HG03025 (cell line): ENCODE results near the gene TMC3.
"Not testable (repeated sequence)": the region's sequence is repeated elsewhere in the genome, so short reads cannot be mapped to it uniquely, and the experiment has no call there.

Source experiments
- ATAC-seq: cut with Tn5 transposase; IDR thresholded peaks from one replicate; pipeline ENCODE4 v1.9.1; 2021; ENCODE audit warnings: mild to moderate bottlenecking, moderate library complexity; ENCODE audit not compliant: unreplicated experiment, low FRiP score

TMC3 gene

DNA sequence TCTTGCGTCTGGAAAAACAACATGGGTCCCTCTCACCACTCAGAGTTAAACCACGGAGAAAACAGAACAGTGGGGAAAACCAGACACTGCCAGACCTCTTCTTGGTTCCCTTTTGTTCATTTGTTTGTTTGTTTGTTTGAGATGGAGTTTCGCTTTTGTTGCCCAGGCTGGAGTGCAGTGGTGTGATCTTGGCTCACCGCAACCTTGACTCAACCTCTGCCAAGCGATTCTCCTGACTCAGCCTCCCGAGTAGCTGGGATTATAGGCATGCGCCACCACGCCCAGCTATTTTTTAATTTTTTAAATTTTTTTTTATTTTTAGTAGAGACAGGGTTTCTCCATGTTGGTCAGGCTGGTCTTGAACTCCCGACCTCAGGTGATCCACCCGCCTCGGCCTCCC lies 25.3 kb downstream of the TMC3 start:
- ATAC-seq = not testable (repeated sequence)

DNA sequence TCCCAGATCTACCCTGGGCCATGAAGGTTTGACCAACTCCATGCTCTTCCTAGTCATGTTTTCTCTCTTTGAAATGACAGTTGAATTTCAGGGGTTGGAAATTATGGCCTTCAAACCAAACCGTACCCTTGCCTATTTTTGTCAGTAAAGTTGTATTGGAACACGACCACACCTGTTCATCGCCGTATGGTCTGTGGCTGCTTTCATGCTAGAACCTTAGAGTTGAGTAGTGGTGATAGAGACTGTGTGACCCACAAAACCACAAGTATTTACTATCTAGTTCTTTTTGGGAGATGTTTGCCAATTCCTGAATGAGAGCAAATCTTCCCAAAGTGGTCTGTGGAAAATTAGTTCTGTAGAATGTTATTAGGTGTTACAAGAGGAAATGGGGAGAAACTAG lies 26.1 kb downstream of the TMC3 start:
- no peak for ATAC-seq

DNA sequence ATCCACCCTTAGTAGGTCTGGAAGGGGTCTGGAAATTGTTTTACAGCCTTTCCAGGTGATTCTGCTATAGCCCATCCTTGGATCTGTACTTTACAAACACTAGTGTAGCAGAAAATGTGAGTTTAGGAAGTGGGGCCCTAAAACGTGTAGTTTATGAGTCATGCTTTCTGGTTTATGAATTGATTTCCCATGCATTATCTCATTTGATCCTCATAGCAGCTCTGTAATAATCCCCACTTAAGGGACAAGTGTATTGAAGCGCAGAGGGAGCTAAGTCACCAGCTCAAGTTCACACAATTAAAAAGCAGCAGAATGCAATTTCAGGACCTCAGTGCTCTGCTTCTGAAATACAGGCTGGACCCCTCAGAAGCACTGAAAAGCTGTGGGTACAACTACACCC lies 27.4 kb downstream of the TMC3 start:
- no peak for ATAC-seq

DNA sequence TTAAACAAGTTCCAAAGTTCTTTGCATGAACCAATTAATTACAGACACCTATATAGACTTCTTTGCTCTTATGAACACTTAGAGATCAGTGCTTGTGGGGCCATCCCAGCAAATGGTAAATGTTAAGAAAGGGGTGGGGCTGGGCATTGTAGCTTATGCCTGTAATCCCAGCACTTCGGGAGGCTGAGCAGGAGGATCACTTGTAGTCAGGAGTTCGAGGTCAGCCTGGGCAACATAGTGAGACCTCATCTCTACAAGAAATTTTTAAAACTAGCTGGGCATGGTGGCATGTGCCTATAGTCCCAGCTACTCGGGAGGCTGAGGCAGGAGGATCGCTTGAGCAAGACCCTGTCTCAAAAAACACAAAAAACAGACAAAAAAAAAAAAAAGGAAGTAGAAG lies 30.6 kb downstream of the TMC3 start:
- no peak for ATAC-seq

DNA sequence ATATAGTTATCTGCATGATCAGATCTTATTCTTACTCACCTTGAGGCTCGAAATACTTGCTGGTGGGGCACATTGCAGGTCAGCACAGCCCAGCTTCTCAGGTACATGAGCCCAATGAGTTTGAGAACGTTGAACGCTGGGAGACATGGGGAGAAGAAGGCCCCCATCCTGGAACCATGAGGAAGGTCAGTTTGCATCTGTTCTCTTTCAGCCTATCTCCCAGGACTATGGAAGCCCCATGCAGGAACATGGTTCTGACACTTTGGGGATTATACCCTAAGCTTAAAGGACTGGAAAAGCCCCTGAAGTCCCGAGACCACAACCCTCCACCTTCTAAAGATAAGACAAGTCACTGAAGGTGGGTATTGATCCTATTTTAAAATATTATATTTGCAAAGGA lies 32.7 kb downstream of the TMC3 start:
- no peak for ATAC-seq

DNA sequence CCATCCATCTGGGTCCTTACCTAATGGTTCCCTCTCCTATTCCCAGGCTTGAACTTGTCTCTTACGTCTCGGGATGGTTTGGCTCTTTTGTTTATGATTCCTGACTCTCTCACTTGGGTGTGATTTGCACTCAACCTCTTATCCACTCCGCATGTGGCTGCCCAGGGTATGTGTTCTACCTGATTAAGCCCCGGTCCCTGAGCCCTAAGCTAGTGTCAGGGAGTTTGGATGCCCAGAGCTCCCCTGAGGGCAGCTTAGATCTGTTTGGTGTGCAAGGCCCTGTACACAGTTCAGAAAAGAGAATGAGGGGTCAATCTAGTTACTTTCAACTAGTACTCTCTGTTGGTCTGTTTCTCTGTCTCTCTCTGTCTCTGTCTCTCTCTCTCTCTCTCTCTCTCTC lies 34.2 kb downstream of the TMC3 start:
- ATAC-seq = no peak

DNA sequence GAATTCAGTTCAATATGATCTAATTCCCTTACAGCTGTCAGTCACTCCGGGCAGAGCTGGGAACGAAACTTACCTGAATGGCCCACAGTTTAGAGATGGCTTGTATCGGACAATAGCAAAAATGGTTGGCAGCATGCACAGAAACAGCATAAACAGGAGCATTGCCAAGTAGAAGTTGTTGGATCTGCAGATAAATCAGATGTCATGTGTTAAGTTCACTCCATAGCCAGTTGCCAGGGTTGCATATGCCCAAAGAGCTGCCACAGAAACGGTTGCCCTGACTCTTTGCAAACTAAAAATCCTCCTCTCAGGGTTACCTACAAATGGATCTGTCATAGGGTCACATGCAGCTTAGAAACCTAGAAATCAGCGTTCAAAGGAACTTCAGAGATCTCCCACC lies 34.7 kb downstream of the TMC3 start:
- ATAC-seq = no peak

DNA sequence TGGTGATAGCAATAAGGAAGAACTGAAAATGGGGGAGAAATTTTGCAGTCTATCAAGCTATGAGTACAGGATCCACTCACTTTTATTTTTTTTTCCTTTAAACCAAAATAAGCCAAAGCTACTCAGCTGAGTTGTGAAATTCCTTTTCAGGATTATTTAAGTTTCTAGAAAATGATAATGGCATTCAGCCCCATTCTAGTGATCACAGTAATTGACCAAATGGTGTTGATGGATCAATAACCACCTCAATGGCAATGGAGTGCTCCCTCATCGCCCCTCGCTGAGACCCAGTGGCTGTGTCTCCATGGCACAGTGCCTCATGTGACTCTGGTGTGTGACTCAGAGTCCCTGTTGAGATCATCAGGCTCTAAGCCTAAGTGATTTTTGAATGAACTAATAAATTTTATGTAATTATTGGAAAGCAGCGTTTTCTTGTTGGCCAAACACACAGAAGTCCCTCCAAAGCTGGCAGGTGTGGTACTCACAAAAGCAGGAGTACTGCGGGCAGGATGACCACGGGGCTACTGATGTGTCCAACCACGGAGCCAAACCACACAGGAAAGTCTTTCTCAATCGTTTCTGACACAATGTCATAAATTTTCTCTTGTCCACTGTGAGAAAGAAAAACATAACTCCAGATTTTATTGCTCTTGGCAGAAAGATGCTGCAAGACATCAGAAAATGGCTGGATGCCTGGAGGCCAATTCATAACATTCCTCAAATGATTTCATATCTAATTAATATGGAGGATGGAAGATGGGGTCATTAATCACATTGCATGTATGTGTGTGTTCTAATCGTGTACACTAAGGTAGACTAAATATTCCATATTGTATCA lies 35.6 kb downstream of the TMC3 start:
- ATAC-seq = no peak

DNA sequence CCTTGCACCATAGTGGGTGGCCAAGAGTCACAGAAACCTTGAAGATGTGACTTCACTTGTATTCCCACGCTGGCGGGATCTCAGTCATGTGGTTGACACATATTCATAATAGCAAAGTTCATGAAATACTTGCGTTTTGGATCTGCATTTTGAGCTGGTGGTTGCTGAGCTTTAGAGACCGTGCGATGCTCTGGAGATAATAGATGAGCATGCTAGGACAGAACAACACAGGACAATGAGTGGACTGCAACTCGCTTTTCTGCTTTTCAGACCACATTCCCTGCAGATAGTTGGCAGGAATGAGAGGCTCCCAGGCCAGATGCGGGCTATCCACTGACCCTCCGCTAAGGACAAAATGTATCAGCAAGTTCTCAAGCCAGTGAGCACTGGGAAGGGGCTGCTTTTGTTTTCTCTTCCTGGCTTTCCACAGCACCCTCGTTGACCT lies 36.3 kb downstream of the TMC3 start:
- ATAC-seq = no peak

DNA sequence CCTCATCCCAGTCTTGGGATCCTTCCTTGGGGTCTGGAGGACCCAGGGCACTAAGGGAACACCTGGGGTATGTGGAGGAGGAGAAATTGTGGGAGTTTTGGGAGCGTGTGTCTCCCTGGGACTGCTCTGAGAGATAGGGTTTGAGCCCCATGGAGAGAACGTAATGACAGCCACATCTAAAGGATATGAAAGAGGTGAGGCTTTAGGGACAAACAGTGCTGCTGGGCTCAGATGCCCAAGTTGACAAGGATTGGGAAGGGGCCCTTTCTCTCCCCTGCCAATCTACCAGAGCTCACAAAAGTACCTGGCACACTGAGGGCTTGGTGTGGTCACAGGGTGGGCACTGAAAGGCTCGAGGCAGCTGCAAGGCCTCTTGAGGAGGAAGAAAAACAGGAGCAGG lies 36.8 kb downstream of the TMC3 start:
- no peak for ATAC-seq

DNA sequence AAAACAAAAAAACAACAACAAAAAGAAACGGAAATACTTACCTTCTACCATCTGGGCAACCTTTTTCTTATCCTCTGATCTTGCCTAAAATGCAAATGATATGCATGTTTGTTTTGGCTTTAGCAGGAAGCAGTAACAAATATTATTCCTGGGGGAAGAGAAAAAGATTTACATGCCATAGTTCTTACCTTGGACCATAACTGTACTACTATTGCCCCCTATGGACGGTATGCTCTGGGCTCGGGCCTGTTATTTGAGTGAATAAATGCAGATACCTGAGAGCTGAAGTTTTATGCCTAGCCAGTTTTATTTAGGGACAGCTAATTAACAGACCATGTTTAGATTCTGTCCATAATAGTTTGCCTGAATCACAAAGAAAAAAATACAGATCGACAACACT lies 37.4 kb downstream of the TMC3 start:
- no peak for ATAC-seq

DNA sequence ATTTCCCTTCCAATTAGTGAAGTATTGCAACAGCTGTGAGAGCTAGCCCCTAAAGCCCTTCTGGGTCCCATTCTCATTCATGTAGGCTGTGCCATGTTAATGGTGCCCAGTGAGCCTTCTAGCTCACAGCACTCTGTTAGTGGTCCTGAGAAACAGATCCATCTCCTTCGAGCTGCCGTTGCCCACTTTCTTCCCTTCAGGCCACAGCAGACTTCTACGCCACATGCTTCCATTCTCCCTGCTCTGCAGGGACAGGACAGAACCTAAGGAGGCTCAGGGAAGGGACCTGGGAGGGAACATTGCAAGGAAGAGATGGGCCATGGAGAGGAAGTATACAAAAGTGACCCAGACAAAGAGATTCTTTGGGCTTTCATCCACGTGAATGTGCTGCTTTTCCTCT lies 38.4 kb downstream of the TMC3 start:
- no peak for ATAC-seq

DNA sequence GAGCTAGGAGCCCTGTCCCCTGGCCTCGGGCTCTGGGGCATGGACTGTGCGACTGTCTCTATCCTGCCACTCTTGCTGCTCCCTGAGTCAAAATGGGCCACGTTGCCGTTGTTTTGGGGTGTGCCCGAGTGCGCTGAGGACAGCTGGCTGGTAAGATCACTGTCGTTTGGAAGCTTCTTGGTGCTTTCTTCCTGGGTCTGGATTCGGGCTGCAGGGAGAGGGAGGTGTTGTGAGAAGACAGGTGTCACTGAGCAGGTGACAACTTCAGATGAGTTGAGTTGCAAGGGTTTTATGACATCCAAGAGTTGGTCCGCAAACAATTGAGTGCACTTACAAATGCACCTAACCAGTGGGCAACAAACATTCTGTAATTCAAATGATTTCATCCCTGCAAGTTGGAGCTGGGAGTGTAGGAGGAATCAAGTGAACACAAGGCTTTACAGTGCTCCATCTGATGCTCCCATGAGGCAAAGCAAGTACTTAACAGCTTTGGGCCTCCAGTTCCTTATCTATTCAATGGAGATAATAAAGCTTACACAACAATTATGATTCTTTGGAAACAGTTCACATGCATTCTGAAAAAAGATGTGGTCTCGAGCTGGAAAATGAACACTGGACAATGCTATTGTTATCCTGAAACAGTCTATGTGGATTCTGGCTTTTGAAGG lies 39.1 kb downstream of the TMC3 start:
- no peak for ATAC-seq

DNA sequence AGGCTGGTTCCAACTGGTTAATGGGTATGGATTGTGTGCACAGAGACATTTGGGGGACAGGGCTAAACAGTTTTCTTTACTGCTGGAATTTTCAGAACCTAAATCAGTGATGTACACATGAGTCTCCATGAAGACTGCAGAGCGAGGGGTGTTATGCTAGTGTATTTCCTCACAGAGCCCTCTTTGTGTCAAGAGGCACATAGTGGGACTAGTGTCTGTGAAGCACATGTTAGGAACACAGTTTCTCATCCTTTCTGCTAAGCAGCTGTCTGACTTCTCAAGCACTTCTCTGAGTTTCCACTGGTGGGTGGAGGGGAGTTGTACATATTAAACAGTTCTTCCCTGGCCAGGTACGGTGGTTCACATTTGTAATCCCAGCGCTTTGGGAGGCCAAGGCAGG lies 40.6 kb downstream of the TMC3 start:
- no peak for ATAC-seq

DNA sequence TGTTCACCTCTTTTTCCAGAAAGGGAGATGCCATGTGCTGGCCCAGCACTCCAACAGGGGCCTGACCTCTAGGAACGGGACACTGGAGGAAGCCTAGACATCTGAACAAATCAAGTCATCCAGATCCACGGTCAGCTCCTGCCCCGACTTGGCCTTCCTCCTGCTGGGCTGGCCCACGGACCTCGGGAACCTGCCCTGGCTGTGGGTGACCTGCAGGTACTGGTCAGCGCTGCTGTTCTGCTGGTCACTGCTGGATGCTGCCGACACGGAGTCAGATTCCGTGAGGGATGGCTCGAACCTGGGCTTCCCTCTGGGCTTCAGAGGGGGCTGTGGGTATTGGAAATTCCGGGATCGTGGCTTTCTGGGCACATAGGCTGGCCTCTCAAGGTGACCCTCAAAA lies 41.7 kb downstream of the TMC3 start:
- ATAC-seq = no peak

DNA sequence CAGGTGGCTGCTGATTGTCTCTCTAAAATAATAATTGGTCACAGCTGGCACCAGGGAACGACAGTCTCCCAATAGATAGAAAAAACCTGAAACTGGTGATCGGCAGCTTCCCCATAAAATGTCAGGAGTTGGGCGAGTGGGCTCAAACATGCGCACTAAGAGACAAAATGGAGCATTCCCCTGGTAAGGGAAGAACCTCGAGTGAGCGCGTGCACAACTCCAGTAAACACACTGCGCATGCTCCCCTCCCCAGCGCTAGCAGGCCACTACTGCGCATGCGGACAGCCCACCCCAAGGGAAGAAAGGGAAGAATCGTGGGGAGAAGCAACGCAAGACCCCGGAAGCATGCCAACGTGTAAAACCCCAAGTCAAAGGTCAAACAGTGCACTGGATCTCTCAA lies 42.4 kb downstream of the TMC3 start:
- ATAC-seq = no peak

DNA sequence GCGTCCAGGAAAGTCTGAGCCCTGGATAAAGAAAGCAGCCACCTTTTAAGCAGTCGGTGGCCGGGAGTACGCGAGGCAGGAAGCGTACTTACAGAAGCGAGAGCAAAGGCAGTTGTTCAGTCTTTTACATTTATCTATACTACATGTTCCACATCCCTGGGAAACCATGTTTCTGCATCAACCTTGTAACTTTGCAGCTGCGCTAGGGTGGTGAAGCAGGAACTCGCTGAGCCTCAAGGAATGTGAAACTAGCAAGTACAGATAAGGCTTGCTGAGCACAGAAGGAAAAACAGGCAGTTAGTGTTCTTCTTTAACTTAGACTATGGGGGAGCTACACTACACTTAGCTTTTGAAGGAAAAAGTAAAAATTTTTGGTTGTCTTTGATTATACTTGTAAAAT lies 42.9 kb downstream of the TMC3 start:
- not testable (repeated sequence) for ATAC-seq

DNA sequence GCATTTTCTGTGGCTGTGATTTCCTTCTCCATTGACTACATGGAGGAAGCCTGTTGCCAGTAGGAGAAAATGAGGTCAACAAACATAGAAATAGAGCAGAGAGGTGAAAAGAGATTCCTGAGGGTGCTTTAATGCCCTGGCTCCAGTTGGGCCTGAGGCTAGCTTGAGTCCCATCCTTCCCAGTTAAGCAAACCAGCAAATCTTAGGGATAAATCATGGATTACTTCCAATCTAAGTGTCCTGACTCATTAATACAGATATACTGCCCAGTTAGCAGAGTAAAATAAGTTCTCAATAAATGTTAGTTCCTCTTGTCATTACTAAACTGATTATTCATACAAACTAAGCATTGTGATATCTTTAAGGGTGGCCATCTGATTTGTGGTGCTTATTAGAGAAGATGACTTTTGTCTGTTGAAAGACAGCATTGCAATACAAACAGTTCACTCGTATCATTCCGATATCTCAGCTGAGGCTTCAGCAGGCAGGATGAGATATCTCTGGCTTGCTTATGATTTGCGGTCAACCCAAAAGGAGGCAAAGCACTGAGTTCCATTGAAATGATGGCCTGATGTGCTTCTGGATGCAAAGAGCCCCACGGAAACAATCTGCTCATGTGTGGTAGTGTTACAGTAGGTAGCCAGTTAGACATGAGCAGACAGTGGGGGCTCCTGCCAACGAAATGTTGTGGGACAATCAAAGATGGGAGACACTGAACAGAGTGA lies 43.5 kb downstream of the TMC3 start:
- no peak for ATAC-seq

DNA sequence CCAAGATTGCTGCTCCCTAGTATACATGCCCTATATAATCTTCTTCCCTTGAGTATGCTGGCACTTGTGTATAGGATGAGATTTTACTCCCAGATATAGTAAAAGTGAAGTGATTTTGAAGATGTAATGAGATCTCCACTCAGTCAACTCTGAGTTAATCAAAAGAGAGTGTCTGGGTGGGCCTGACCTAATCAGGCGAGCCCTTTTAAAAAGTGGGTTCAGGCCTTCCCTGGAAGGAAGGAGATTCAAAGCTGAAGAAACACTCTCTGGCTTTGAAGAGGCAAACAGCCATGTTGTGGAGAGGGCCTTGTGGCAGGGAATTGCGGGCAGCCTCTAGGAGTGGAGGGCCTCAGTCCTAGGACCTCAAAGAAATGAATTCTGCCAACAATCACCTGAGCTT lies 44.6 kb downstream of the TMC3 start:
- no peak for ATAC-seq

DNA sequence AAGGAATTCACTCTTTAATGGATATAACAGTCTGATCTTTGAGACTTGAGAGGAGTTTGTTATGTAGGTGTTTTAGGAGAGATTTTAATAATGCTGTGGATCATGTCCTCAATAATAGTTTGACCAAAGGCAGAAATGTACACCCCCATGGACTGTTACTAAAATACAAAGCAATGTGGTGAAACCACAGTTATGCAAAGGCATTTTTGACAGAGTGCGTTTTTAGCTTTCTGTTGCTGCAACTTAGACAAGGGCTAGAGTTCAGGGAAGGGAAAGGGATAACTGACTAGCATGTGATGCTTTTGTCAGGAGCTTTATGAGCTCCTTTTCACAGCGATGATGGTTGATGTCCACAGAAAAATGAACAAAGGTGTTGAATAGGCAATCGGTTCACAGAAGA lies 46.5 kb downstream of the TMC3 start:
- no peak for ATAC-seq

DNA sequence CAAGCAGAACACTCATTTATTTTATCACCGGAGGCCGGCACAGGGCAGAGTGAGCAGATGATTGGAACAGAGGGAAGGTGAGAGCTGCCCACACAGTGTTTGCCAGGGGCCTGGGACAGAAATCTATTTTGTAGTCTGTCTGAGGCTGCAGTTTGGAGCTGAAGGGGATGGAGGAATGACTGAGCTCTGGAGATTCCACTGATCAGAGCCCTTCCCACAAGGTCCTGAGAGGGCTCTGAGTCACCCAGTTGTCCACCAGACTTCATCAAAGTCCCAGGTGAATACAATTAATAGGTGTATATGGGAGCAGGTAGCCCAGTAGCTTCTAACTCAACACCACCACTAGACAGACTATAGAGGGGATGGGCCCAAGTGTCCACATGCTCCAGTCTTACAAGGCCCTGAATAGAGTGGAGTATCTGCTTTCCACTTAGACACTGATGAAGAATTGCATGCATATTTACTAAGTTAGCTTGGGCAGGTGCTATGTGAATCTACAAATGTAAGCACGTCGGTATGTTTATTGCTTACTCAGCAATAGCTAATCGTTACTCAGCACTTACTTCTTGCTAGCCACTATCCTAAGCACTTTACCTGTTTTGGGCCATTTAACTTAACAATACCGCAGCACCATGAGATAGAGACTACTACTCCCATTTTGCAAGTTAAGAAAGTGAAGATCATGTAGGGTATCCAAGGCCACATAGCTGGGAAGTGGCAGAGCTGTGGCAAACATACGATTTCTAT lies 47.4 kb downstream of the TMC3 start:
- ATAC-seq = no peak
